ENCODE results near the gene MANSC1.

Gene MANSC1

DNA sequence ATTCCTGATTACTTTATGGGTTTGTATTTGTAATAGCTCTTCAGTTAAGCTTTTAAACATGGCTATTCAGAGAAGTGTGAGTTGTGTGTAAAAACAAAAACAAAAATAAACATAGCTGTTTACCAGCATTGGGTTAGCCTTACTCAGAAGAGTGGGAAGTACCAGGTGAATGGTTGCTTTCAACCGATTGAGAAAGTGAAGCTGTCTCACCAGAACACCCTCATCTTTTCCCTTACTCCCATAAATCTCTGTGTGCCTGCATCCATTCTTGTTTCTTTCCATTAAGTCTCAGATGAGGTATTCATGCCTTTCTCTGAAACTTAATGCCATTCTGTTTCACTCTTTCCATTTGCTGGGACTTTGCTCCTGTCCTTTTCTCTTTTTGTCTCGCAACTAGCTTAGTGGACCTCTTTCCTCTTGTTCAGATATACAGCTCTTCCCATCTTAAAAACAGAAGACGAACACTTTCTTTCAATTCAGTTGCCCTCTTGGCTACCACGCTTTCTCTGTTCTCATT, 17.5 kb upstream of the MANSC1 start:
- Mint-ChIP-seq H3K27ac (peak overlapping the region; percentile 61), H3K4me1 (peaks cover 4% of the 10 kb centered on the region), H3K9me3 (no peaks in the 10 kb centered on the region), H3K36me3 (ENCODE audit: low read depth) (peaks cover 13% of the 10 kb centered on the region), H3K4me3 (no peak overlapping the region), H3K27me3 (ENCODE audit: low read depth, poor library complexity) (no peaks in the 10 kb centered on the region)
- DNase-seq = no peak
- TF ChIP-seq, protein P1, sequence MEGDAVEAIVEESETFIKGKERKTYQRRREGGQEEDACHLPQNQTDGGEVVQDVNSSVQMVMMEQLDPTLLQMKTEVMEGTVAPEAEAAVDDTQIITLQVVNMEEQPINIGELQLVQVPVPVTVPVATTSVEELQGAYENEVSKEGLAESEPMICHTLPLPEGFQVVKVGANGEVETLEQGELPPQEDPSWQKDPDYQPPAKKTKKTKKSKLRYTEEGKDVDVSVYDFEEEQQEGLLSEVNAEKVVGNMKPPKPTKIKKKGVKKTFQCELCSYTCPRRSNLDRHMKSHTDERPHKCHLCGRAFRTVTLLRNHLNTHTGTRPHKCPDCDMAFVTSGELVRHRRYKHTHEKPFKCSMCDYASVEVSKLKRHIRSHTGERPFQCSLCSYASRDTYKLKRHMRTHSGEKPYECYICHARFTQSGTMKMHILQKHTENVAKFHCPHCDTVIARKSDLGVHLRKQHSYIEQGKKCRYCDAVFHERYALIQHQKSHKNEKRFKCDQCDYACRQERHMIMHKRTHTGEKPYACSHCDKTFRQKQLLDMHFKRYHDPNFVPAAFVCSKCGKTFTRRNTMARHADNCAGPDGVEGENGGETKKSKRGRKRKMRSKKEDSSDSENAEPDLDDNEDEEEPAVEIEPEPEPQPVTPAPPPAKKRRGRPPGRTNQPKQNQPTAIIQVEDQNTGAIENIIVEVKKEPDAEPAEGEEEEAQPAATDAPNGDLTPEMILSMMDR (IDR thresholded peaks at IDR 0.05) = no peak

DNA sequence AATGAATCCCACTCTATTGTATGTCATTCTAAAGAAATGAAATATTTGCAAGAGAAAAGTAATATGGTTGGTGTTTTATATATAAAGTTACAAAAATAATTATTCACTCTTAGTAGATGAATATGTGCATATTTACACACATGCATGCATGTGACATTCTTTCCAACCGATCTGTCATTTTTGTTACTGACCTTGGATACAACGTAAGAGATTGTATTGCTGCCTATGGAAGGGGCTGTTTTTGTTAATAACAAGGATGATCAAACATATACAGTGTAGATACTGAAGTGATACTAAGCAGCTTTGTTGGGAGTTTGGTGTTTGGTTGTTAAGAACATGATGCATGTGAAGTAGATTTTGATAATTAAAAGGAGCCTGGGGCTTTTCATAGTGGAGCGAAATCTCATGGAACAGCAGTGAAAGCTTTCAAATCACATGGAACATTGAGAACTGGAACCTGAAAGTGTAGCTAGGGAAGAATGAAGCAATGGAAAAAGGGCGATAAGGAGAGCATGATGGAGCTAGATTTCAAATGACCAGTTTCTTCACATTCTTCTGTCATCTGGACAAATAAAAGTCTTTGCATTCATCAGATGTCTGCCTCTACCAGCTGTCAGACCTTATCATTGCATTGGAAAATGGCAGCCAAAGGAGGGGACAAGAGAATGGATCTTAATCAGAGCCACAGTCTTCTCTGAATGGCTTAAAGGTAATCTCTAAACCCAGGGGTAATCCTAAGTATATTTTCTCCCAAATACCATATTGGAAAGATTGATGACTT, 16.8 kb upstream of the MANSC1 start:
- TF ChIP-seq, protein P1 (IDR thresholded peaks at IDR 0.05) = no peak
- Mint-ChIP-seq H3K4me3 (no peak overlapping the region), H3K9me3 (no peaks in the 10 kb centered on the region)

DNA sequence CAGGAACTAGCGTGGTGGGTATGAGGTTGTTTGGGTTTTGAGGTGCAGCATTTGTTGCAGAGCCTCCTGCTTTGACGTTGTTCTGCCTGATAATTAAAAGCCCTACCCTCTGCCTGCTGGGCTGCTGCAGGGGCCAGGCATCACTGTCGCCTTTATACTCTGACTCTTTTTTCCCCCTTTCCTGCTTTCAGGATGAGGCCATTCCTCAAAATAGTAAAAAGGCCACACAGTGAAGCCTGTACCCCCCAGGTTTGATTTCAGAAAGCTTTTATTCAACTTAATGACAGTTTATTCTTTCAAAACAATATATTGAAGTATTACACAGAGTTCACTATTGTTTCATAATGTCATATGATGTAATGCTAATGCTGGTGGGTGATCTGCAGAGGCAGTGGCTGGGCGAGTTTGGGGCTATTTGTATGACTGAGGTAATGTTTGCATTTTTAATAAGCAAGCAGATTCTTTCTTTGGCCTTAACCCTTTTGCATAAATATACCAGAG, 15.9 kb upstream of the MANSC1 start:
- Mint-ChIP-seq H3K9me3 (no peaks in the 10 kb centered on the region), H3K27ac (no peak overlapping the region), H3K4me3 (no peak overlapping the region), H3K27me3 (ENCODE audit: low read depth, poor library complexity) (no peaks in the 10 kb centered on the region), H3K36me3 (ENCODE audit: low read depth) (peaks cover 14% of the 10 kb centered on the region), H3K4me1 (peaks cover 9% of the 10 kb centered on the region)
- no peak for DNase-seq
- TF ChIP-seq, protein P1 (IDR thresholded peaks at IDR 0.05) = no peak

More for the DNA sequence above, 16.8 kb upstream of the MANSC1 start:
- Mint-ChIP-seq H3K4me1 (peaks cover 4% of the 10 kb centered on the region), H3K27me3 (ENCODE audit: low read depth, poor library complexity) (no peaks in the 10 kb centered on the region), H3K27ac (no peak overlapping the region), H3K36me3 (ENCODE audit: low read depth) (peaks cover 13% of the 10 kb centered on the region)
- no peak for DNase-seq

DNA sequence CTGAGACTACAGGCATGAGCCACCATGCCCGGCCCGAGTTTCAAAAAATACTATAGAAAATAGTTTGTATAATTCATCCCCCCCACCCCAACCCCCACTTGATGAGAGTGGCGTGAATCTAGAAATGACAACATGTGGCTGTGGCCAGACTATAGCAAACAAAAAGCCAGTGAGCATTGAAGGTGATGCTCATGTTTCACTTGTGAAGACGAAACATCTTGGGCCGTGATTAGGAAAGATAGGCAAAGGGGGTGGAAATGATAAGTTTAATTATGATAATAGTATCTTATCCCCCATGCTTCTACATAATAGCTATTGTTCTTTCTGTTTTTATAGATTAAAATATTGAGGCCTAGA, 15.4 kb upstream of the MANSC1 start:
- TF ChIP-seq, protein P1 (IDR thresholded peaks at IDR 0.05) = no peak
- Mint-ChIP-seq H3K4me3 (no peak overlapping the region), H3K9me3 (no peaks in the 10 kb centered on the region), H3K27ac (no peak overlapping the region), H3K36me3 (ENCODE audit: low read depth) (peaks cover 14% of the 10 kb centered on the region), H3K4me1 (peaks cover 9% of the 10 kb centered on the region), H3K27me3 (ENCODE audit: low read depth, poor library complexity) (no peaks in the 10 kb centered on the region)
- no peak for DNase-seq

DNA sequence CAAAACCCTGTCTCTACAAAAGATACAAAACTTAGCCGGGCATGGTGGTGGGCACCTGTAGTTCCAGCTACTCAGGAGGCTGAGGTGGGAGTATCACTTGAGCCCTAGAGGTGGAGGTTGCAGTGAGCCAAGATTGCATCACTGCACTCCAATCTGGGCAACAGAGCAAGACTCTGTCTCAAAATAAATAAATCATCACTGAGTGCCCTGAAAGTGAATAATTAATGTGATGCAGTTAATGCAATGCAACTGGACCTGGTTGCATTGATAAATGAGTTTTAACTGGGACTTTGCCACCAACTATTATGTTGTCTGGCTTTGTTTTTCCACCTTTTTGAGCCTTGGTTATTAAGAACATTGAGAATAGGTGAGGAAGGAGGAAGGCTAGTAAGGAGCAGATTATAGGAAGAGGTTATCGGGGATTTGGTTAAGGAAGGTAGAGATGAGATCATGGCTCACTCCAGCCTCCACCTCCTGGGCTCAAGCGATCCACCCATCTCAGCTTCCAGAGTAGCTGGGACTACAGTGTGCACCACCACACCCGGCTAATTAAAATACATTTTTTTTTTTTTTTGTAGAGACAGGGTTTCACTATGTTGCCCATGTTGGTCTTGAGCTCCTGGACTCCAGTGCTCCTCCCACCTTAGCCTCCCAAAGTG, 14.9 kb upstream of the MANSC1 start:
- H3K27me3 Mint-ChIP-seq (ENCODE audit: low read depth, poor library complexity) = no peaks in the 10 kb centered on the region
- TF ChIP-seq, protein P1 (IDR thresholded peaks at IDR 0.05) = no peak
- no peaks in the 10 kb centered on the region for H3K9me3 Mint-ChIP-seq
- DNase-seq = no peak
- peaks cover 9% of the 10 kb centered on the region for H3K4me1 Mint-ChIP-seq
- H3K36me3 Mint-ChIP-seq (ENCODE audit: low read depth) = peaks cover 14% of the 10 kb centered on the region
- no peak overlapping the region for H3K27ac Mint-ChIP-seq
- H3K4me3 Mint-ChIP-seq = no peak overlapping the region

All from nephron progenitor cell (in vitro differentiated cells).